Choroid plexus epithelial cell (primary cell): ENCODE measurements around the gene TEDDM1.

ENCODE experiments used
- DNase-seq: peaks from one replicate; pipeline ENCODE4 v3.0.0-alpha.2; 2010; ENCODE audit warnings: low read depth
- H3K4me3 ChIP-seq: 2 replicates; pipeline ENCODE4 v1.5.1; 2011; ENCODE audit warnings: low read depth, mild to moderate bottlenecking, control low read depth, low read length, moderate library complexity
- TF ChIP-seq, protein P1 (sequence below): conservative IDR thresholded peaks from 2 replicates; pipeline ENCODE4 v1.5.1; 2011; ENCODE audit warnings: low read depth, mild to moderate bottlenecking, control low read depth, inconsistent platforms, low read length, moderate library complexity

Gene TEDDM1

DNA sequence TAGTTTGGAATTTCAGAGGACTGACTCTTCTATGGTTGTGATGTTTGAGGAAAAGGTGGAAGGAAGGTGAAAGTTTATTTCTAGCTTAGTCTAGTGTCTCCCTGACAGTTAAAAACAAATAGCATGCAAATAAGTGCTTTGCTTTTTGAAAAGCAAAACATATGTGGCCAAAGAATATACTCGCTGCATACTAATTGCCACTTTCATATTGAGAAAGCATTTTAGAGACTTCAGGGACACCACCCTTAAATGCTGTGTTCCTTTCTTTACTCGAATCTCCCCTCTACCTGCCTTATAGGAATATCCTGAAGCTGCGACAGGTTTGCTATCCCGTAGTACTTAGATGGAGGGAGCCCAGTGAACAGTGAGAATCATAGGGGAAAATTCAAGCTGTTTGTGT lies 32.1 kb downstream of the TEDDM1 start:
- DNase-seq = no peak
- no peak overlapping the region for H3K4me3 ChIP-seq
- TF ChIP-seq, protein P1, sequence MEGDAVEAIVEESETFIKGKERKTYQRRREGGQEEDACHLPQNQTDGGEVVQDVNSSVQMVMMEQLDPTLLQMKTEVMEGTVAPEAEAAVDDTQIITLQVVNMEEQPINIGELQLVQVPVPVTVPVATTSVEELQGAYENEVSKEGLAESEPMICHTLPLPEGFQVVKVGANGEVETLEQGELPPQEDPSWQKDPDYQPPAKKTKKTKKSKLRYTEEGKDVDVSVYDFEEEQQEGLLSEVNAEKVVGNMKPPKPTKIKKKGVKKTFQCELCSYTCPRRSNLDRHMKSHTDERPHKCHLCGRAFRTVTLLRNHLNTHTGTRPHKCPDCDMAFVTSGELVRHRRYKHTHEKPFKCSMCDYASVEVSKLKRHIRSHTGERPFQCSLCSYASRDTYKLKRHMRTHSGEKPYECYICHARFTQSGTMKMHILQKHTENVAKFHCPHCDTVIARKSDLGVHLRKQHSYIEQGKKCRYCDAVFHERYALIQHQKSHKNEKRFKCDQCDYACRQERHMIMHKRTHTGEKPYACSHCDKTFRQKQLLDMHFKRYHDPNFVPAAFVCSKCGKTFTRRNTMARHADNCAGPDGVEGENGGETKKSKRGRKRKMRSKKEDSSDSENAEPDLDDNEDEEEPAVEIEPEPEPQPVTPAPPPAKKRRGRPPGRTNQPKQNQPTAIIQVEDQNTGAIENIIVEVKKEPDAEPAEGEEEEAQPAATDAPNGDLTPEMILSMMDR = no peak

- TF ChIP-seq, protein P1 = no peak
- no peak for DNase-seq
- H3K4me3 ChIP-seq = no peak overlapping the region
Observed at GRCh38 chr1:182367926-182368325, 32.5 kb downstream of the TEDDM1 start.

- no peak overlapping the region for H3K4me3 ChIP-seq
- no peak for DNase-seq
- TF ChIP-seq, protein P1 = no peak
Observed at GRCh38 chr1:182366596-182366995, 33.9 kb downstream of the TEDDM1 start.

GRCh38 chr1:182359645-182360044 lies 40.8 kb downstream of the TEDDM1 start:
- TF ChIP-seq, protein P1 = no peak
- no peak for DNase-seq
- no peak overlapping the region for H3K4me3 ChIP-seq

- H3K4me3 ChIP-seq = no peak overlapping the region
- TF ChIP-seq, protein P1 = no peak
- no peak for DNase-seq
Observed at GRCh38 chr1:182357913-182358312, 42.6 kb downstream of the TEDDM1 start.

DNA sequence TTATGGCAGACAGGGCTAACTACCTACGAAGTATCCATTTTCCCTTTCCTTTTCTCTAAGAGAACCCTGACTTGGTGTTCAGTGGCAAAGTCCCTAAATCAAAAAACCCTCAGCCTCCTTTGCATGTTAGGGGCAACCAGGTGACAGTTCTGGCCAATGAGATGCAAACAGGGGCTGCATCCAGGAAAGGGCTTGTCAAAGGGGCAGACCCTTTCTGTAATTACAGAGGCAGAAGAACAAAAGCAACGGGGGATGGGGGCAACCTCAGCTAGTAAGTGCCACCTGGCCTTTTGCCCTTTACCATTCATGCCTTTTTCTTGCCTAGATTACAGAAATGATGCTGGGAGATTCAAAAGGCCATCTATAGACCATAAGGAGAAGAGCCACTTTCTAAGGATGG lies 43.3 kb downstream of the TEDDM1 start:
- TF ChIP-seq, protein P1 = no peak

DNA sequence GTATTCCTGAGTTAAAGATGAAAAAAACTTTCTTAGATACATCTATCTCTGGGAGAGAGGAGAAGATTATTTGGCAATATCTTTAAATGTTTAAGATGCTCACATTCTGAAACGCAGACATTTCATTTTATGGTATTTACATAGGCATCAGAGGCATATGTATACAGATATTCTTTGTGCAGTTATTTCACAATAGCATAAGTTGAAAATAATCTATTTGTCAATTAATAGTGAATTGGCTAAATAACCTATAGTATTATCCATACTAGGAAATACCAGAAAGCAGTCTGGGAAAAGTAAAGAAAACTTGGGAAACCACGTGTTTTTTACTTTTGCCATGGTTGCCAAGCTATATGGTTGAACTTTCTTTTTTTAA lies 44.8 kb downstream of the TEDDM1 start:
- TF ChIP-seq, protein P1 = no peak
- no peak for DNase-seq
- H3K4me3 ChIP-seq = no peak overlapping the region

More for the DNA sequence above, 43.3 kb downstream of the TEDDM1 start:
- no peak overlapping the region for H3K4me3 ChIP-seq
- no peak for DNase-seq
